NCI-H510A treated with DMSO at 0.1 percent for 48 hours (cell line): Measurements from ENCODE around the gene CDC16.
"Not testable (repeated sequence)": the region's sequence is repeated elsewhere in the genome, so short reads cannot be mapped to it uniquely, and the experiment has no call there.

ENCODE experiments used
- DNase-seq: peaks from one replicate; lab custom pipeline; 2025; lab: John Stamatoyannopoulos, UW

CDC16 gene

GRCh38 chr13:114227528-114227927 is 7.2 kb upstream of the CDC16 start:
- no peak for DNase-seq

GRCh38 chr13:114228176-114228575 is 6.5 kb upstream of the CDC16 start:
- DNase-seq = no peak

GRCh38 chr13:114229506-114229905 is 5.2 kb upstream of the CDC16 start:
- no peak for DNase-seq

GRCh38 chr13:114230117-114230516 is 4.6 kb upstream of the CDC16 start:
- no peak for DNase-seq

GRCh38 chr13:114230575-114230974 is 4.1 kb upstream of the CDC16 start:
- DNase-seq = no peak

GRCh38 chr13:114231886-114232285 is 2.8 kb upstream of the CDC16 start:
- DNase-seq = no peak

- no peak for DNase-seq
These were observed 442 bp upstream of the CDC16 start for GRCh38 chr13:114234266-114234644.

GRCh38 chr13:114235697-114236096 is 1.0 kb downstream of the CDC16 start:
- no peak for DNase-seq

- DNase-seq = no peak
These were observed 1.5 kb downstream of the CDC16 start for GRCh38 chr13:114236227-114236626.

GRCh38 chr13:114237415-114238112 is 2.9 kb downstream of the CDC16 start:
- DNase-seq = no peak

- DNase-seq = no peak
These were observed 7.2 kb downstream of the CDC16 start for GRCh38 chr13:114241918-114242317.

GRCh38 chr13:114243971-114244370 is 9.3 kb downstream of the CDC16 start:
- no peak for DNase-seq

GRCh38 chr13:114244637-114245036 is 9.9 kb downstream of the CDC16 start:
- no peak for DNase-seq

GRCh38 chr13:114248011-114248410 is 13.3 kb downstream of the CDC16 start:
- DNase-seq = no peak

GRCh38 chr13:114249077-114249476 is 14.4 kb downstream of the CDC16 start:
- no peak for DNase-seq

GRCh38 chr13:114251639-114252440 is 17.1 kb downstream of the CDC16 start:
- DNase-seq = not testable (repeated sequence)

GRCh38 chr13:114256547-114256946 is 21.9 kb downstream of the CDC16 start:
- no peak for DNase-seq

GRCh38 chr13:114257014-114257413 is 22.3 kb downstream of the CDC16 start:
- no peak for DNase-seq

GRCh38 chr13:114258589-114258988 is 23.9 kb downstream of the CDC16 start:
- no peak for DNase-seq

- peak; percentile 43 for DNase-seq
These were observed 24.7 kb downstream of the CDC16 start for GRCh38 chr13:114259374-114259773.

- peak; percentile 78 for DNase-seq
These were observed 25.3 kb downstream of the CDC16 start for GRCh38 chr13:114259974-114260373.

GRCh38 chr13:114260814-114261213 is 26.1 kb downstream of the CDC16 start:
- no peak for DNase-seq

- DNase-seq = no peak
These were observed 26.8 kb downstream of the CDC16 start for GRCh38 chr13:114261328-114261965.
